Uterus (tissue), 4 donors: Measurements from ENCODE around the gene PHF14. TPM values are rescaled to one million over a fixed set of nuclear protein-coding genes. Genes with fewer than 3 reads are reported as not detected.

Source experiments
- DNase-seq, 2 donors: peaks; one replicate each; pipeline ENCODE4 v3.0.0-alpha.2; 2019 to 2020
- H3K27ac ChIP-seq, 2 donors: fragments of 200-600 bp; sonication (generic); 1 replicate in 1 of 2; 2 replicates in 1 of 2; pipeline ENCODE4 v1.5.1; 2016 to 2018
- H3K27me3 ChIP-seq, 2 donors: fragments of 200-600 bp; sonication (generic); one replicate each; pipeline ENCODE4 v1.5.1; 2018 to 2019; ENCODE audit warnings: control low read depth in 1 of 2
- H3K36me3 ChIP-seq, 2 donors: fragments of 200-600 bp; sonication (generic); one replicate each; pipeline ENCODE4 v1.5.1; 2019; ENCODE audit warnings: control low read depth in 1 of 2
- H3K4me1 ChIP-seq, 2 donors: fragments of 200-600 bp; sonication (generic); one replicate each; pipeline ENCODE4 v1.5.1; 2018 to 2019; ENCODE audit warnings: control low read depth in 1 of 2
- H3K4me3 ChIP-seq, 2 donors: fragments of 200-600 bp; sonication (generic); 1 replicate in 1 of 2; 2 replicates in 1 of 2; pipeline ENCODE4 v1.5.1; 2018 to 2019; ENCODE audit warnings: mild to moderate bottlenecking in 1 of 2
- H3K9me3 ChIP-seq, 2 donors: fragments of 200-600 bp; sonication (generic); one replicate each; pipeline ENCODE4 v1.5.1; 2019; ENCODE audit warnings: control low read depth in 1 of 2
- POLR2A ChIP-seq, 2 donors: fragments of 450-650 bp; IDR thresholded peaks; one replicate each; pipeline ENCODE4 v1.6.1; 2016; ENCODE audit warnings: antibody characterized with exemption in 2 of 2, mild to moderate bottlenecking in 1 of 2, moderate library complexity in 1 of 2
- intact Hi-C: fragments of 100-400 bp; cut with DNase I; formaldehyde crosslinking; loops from one replicate; pipeline ENCODE4 v1.15.1; 2023; ENCODE audit warnings: low total_unique reads
- total RNA-seq, 4 donors: library from RNA; depleted of rRNA in 3 of 4; stranded (reverse); fragments of >200 nt in 3 of 4; gene quantifications; one replicate each; pipeline versions ENCODE4 v1.1.0 to v1.2.4, GENCODE V29; 2014 to 2023
- TF ChIP-seq, protein P1 (sequence below), 4 experiments: fragments of 200-600 bp in 2 of 4; fragments of 450-650 bp in 2 of 4; sonication (generic) in 2 of 4; IDR thresholded peaks; one replicate each; pipeline ENCODE4 v1.5.1; 2016 to 2019; ENCODE audit warnings: antibody characterized with exemption in 4 of 4, mild to moderate bottlenecking in 2 of 4, moderate library complexity in 1 of 4
- donor health status: DM: yes; HTN: yes; CAD: no.

The PHF14 gene
- total RNA-seq, 4 donors from 2014 or later = 34.1 to 161 (median 52.5) TPM

- DNase-seq = no peak
- intact Hi-C loops = no loop called here
- H3K36me3 ChIP-seq = no peaks in the 10 kb centered on the region
- no peak overlapping the region for H3K27ac ChIP-seq
- no peak for TF ChIP-seq POLR2A (IDR thresholded peaks at IDR 0.05)
- TF ChIP-seq, protein P1, sequence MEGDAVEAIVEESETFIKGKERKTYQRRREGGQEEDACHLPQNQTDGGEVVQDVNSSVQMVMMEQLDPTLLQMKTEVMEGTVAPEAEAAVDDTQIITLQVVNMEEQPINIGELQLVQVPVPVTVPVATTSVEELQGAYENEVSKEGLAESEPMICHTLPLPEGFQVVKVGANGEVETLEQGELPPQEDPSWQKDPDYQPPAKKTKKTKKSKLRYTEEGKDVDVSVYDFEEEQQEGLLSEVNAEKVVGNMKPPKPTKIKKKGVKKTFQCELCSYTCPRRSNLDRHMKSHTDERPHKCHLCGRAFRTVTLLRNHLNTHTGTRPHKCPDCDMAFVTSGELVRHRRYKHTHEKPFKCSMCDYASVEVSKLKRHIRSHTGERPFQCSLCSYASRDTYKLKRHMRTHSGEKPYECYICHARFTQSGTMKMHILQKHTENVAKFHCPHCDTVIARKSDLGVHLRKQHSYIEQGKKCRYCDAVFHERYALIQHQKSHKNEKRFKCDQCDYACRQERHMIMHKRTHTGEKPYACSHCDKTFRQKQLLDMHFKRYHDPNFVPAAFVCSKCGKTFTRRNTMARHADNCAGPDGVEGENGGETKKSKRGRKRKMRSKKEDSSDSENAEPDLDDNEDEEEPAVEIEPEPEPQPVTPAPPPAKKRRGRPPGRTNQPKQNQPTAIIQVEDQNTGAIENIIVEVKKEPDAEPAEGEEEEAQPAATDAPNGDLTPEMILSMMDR (IDR thresholded peaks at IDR 0.05) = no peak
- H3K4me1 ChIP-seq = no peaks in the 10 kb centered on the region
- H3K9me3 ChIP-seq = no peaks in the 10 kb centered on the region
- no peaks in the 10 kb centered on the region for H3K27me3 ChIP-seq
- no peak overlapping the region for H3K4me3 ChIP-seq
Observed at GRCh38 chr7:11062110-11062509, 88.4 kb downstream of the PHF14 start.

GRCh38 chr7:11069591-11069990 is 95.9 kb downstream of the PHF14 start:
- Histone ChIP-seq H3K9me3 (no peaks in the 10 kb centered on the region), H3K4me3 (no peak overlapping the region), H3K27me3 (no peaks in the 10 kb centered on the region), H3K36me3 (no peaks in the 10 kb centered on the region), H3K27ac (no peak overlapping the region), H3K4me1 (no peaks in the 10 kb centered on the region)
- DNase-seq = no peak
- TF ChIP-seq POLR2A (IDR thresholded peaks at IDR 0.05) = no peak
- TF ChIP-seq, protein P1 (IDR thresholded peaks at IDR 0.05) = no peak
- intact Hi-C loops = no loop called here

DNA sequence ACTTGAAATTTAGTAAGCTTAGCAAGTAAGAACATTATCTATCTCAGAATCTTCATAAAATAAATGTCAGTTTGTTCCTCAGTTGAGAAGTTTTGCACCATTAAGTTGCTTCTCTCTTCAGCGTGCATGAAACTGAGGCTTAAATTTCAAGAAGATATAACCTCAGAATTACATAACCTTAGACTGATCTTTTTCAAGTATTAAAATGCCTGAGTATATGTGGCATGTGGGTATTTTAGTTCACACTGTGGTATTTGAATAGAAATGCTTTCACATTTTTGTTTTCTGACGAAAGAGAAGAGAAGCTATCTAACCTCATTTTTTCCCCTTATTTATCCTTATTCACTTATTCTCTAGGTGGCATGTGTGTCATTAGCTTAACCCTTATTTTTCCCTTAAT is 104.1 kb downstream of the PHF14 start:
- H3K9me3 ChIP-seq = no peaks in the 10 kb centered on the region
- no peaks in the 10 kb centered on the region for H3K27me3 ChIP-seq
- TF ChIP-seq, protein P1 (IDR thresholded peaks at IDR 0.05) = no peak
- no peak for TF ChIP-seq POLR2A (IDR thresholded peaks at IDR 0.05)
- no peak for DNase-seq
- no peak overlapping the region for H3K27ac ChIP-seq
- intact Hi-C loops = no loop called here
- no peaks in the 10 kb centered on the region for H3K4me1 ChIP-seq
- no peak overlapping the region for H3K4me3 ChIP-seq
- no peaks in the 10 kb centered on the region for H3K36me3 ChIP-seq

DNA sequence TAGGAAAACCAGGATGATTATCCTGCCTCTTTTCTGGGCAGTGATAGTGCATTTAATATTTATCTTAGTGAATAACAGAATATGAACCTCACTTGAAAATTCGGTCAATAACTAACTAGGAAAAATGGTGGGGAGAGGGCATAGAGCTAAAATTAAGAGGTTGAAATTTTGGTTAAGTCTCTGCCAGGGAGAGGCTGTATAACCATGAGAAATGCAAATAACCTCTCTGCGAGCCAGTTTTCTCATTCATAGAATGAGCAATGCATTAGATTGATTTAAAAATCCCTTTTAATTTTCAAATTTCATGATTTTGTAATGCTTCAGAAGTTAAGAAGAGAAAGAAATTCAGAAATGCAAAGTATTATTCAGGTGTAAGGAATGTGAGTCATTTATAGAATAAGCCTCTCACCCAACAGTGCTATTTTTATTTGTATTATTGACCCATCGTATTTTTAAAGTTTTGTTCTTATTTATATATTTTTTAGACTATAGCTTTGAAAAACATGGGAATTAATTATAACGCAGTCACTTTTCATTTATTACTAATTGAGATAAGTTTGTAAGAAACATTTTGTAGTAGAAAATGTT is 104.7 kb downstream of the PHF14 start:
- Histone ChIP-seq H3K27me3 (no peaks in the 10 kb centered on the region), H3K9me3 (no peaks in the 10 kb centered on the region), H3K27ac (no peak overlapping the region), H3K4me3 (no peak overlapping the region), H3K4me1 (no peaks in the 10 kb centered on the region), H3K36me3 (no peaks in the 10 kb centered on the region)
- TF ChIP-seq POLR2A (IDR thresholded peaks at IDR 0.05) = no peak
- TF ChIP-seq, protein P1 (IDR thresholded peaks at IDR 0.05) = no peak
- DNase-seq = no peak
- intact Hi-C loops = no loop called here

DNA sequence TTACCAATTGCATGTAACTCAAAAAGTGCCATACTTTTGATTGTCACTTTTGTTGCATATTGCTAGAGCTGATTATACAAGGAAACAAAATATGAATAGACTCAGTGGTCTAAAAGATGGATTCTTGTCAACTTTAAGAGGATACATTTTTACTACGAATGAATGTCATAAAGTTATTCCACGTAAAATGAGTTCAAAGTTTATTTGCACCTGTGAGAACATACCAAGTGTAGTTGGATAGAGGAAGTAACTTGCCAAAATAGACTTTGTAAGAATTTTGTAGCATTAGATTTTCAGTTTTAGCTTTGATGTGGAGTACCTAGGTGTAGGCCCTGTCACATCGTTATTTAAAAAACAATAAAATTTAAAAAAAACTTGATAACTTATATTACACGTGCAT is 106.2 kb downstream of the PHF14 start:
- Histone ChIP-seq H3K27me3 (no peaks in the 10 kb centered on the region), H3K4me1 (no peaks in the 10 kb centered on the region), H3K4me3 (no peak overlapping the region), H3K27ac (no peak overlapping the region), H3K9me3 (no peaks in the 10 kb centered on the region), H3K36me3 (no peaks in the 10 kb centered on the region)
- no peak for TF ChIP-seq POLR2A (IDR thresholded peaks at IDR 0.05)
- TF ChIP-seq, protein P1 (IDR thresholded peaks at IDR 0.05) = no peak
- DNase-seq = no peak
- intact Hi-C loops = no loop called here
